A673 (cell line): Measurements from ENCODE around the gene STX18.

Source experiments
- EZH2 ChIP-seq: fragments of 200-600 bp; sonication (generic); IDR thresholded peaks from 2 replicates; pipeline ENCODE4 v1.6.1; 2017; ENCODE audit warnings: borderline replicate concordance, low read depth, mild to moderate bottlenecking, mixed read lengths, antibody characterized with exemption, low read length; ENCODE audit not compliant: poor library complexity, severe bottlenecking
- TF ChIP-seq, protein P1 (sequence below): fragments of 300-800, 200-600 bp; sonication (generic); conservative IDR thresholded peaks from 2 replicates; pipeline ENCODE4 v1.5.1; 2017; ENCODE audit warnings: low read depth, mild to moderate bottlenecking, antibody characterized with exemption, low read length, moderate library complexity, mixed read lengths

DNA sequence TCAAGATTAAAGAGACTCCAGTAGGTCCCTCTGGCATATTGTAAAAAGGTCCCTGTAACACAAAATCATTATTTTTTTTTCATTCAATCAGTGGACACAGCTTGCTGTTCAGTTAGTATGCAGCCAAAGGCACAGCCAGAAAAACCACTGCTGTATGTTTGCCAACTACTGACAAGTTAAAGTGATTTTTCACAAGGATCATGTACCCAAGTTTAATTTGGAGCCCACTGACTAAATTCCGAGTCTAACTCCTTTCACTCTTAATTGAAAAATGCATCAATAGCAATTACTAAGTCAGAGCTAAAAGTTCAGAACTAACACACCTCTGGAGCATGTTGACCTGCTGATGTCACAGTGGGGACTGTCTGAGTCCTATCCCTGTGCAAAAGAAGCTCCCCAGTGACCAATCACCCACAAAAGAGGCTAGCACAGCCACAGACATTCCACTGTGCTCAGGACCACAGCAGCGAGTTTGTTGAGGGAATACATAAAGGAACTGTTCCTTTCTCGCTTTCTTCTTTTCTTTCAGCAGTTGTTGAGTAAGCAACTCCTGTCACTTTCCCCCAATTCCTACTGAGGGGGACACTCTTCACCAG, 60.4 kb downstream of the STX18 start:
- TF ChIP-seq, protein P1, sequence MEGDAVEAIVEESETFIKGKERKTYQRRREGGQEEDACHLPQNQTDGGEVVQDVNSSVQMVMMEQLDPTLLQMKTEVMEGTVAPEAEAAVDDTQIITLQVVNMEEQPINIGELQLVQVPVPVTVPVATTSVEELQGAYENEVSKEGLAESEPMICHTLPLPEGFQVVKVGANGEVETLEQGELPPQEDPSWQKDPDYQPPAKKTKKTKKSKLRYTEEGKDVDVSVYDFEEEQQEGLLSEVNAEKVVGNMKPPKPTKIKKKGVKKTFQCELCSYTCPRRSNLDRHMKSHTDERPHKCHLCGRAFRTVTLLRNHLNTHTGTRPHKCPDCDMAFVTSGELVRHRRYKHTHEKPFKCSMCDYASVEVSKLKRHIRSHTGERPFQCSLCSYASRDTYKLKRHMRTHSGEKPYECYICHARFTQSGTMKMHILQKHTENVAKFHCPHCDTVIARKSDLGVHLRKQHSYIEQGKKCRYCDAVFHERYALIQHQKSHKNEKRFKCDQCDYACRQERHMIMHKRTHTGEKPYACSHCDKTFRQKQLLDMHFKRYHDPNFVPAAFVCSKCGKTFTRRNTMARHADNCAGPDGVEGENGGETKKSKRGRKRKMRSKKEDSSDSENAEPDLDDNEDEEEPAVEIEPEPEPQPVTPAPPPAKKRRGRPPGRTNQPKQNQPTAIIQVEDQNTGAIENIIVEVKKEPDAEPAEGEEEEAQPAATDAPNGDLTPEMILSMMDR = no peak
- TF ChIP-seq EZH2 = no peak
